ENCODE results near the gene PECR.
"Not testable (repeated sequence)": the region's sequence is repeated elsewhere in the genome, so short reads cannot be mapped to it uniquely, and the experiment has no call there.

PECR gene

GRCh38 chr2:216082805-216083204 lies 1.2 kb upstream of the PECR start:
- TF ChIP-seq CTCF (IDR thresholded peaks at IDR 0.05; ENCODE audit: extremely low read depth, insufficient read depth, missing control alignments): no peak
- no peak for DNase-seq (ENCODE audit: low spot score)
- in situ Hi-C loops (cut with MboI; ENCODE audit: low pct_unique_long_range_greater_than_20kb, low sequenced_read_pairs, unreplicated experiment): no loop called here

- no peak for DNase-seq (ENCODE audit: low spot score)
- in situ Hi-C loops (cut with MboI; ENCODE audit: low pct_unique_long_range_greater_than_20kb, low sequenced_read_pairs, unreplicated experiment): no loop called here
- TF ChIP-seq CTCF (IDR thresholded peaks at IDR 0.05; ENCODE audit: extremely low read depth, insufficient read depth, missing control alignments): no peak
Observed at GRCh38 chr2:216082117-216082711, 605 bp upstream of the PECR start.

- in situ Hi-C loops (cut with MboI; ENCODE audit: low pct_unique_long_range_greater_than_20kb, low sequenced_read_pairs, unreplicated experiment): no loop called here
- DNase-seq (ENCODE audit: low spot score): no peak
- no peak for TF ChIP-seq CTCF (IDR thresholded peaks at IDR 0.05; ENCODE audit: extremely low read depth, insufficient read depth, missing control alignments)
Observed at GRCh38 chr2:216081012-216081411, 597 bp downstream of the PECR start.

GRCh38 chr2:216080048-216080447 lies 1.6 kb downstream of the PECR start:
- in situ Hi-C loops (cut with MboI; ENCODE audit: low pct_unique_long_range_greater_than_20kb, low sequenced_read_pairs, unreplicated experiment); DNase-seq (ENCODE audit: low spot score): not testable (repeated sequence)

- in situ Hi-C loops (cut with MboI; ENCODE audit: low pct_unique_long_range_greater_than_20kb, low sequenced_read_pairs, unreplicated experiment): no loop called here
- DNase-seq (ENCODE audit: low spot score): no peak
- no peak for TF ChIP-seq CTCF (IDR thresholded peaks at IDR 0.05; ENCODE audit: extremely low read depth, insufficient read depth, missing control alignments)
Observed at GRCh38 chr2:216078776-216079175, 2.8 kb downstream of the PECR start.

- in situ Hi-C loops (cut with MboI; ENCODE audit: low pct_unique_long_range_greater_than_20kb, low sequenced_read_pairs, unreplicated experiment): no loop called here
Observed at GRCh38 chr2:216075510-216076485, 5.8 kb downstream of the PECR start.

More at GRCh38 chr2:216075510-216076485, 5.8 kb downstream of the PECR start:
- TF ChIP-seq CTCF (IDR thresholded peaks at IDR 0.05; ENCODE audit: extremely low read depth, insufficient read depth, missing control alignments): no peak
- no peak for DNase-seq (ENCODE audit: low spot score)
